ENCODE results near the gene SLC16A6.
"Not testable (repeated sequence)": the region's sequence is repeated elsewhere in the genome, so short reads cannot be mapped to it uniquely, and the experiment has no call there.

SLC16A6 gene, protein sequence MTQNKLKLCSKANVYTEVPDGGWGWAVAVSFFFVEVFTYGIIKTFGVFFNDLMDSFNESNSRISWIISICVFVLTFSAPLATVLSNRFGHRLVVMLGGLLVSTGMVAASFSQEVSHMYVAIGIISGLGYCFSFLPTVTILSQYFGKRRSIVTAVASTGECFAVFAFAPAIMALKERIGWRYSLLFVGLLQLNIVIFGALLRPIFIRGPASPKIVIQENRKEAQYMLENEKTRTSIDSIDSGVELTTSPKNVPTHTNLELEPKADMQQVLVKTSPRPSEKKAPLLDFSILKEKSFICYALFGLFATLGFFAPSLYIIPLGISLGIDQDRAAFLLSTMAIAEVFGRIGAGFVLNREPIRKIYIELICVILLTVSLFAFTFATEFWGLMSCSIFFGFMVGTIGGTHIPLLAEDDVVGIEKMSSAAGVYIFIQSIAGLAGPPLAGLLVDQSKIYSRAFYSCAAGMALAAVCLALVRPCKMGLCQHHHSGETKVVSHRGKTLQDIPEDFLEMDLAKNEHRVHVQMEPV

DNA sequence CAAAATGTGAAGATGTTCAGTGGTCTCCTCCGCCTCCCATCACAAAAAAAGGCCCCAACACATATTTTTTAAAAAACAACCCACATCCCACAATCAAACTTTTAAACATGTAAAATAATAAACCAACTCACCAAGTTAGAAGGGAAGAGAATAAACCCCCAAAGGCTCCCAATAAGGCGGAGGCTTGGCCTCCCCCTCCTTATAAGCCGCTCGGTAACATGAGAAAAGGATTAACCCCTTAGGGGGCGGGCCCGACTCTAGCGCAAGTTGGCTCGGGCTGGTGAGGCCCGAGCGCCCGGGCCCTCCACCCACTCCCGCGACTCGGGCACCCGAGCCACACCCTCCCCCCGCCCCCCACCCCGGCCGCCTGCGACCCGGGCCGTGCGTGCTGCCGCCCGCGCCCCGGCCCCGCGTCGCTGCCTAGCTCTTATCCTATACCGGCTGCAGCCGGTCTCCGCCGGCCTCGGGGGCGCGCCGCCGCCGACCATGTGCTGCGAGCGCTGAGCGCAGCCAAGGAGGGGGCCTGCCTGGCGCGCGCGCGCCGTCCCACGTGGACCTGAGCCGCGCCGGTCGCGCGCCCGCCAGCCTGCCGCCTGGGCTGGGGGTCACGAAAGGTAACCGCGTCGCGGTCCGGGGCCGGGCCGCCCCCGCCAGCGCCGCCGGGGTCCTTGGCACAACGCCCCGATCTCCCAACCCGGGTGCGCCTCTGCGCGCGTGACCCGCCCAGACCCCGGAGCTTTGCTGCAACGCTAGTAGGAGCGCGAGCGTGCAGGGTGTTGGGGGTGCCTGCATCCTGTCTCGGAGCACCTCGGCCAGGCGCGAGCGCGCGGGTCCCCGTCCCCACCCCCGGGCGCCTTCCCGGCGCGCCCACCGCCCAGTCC is at the start of gene SLC16A6, which contains the start of gene ARSG:
TSS of gene SLC16A6 (minus strand) at position 173 of the 881 bp plus-strand sequence. CDS start 12,807 bp downstream, outside the sequence.
TSS of gene ARSG (plus strand) at position 541 of the 881 bp plus-strand sequence. CDS start 15,999 bp downstream, outside the sequence.
- peak; percentile 73 for DNase-seq (ENCODE audit: low read depth)

DNA sequence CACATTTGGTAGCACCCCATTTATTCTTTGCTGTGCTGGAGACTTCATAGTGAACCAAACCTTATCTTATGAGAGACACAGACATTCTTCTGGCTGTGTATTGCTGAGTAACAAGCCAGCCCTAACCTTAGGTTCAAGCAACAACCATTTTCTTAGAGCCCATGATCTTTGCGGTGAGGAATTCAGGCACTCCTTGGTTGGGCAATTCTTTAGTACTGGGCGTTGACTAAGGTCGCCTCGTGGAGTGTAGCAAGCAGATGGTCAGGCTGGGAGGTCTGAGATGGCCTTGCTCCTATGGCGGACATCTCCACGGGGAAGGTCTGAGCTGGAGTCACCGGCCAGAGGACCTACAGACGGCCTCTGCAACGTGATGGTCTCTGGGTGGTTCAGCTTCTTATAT is 43.5 kb upstream of the SLC16A6 start:
- DNase-seq (ENCODE audit: low read depth) = no peak

DNA sequence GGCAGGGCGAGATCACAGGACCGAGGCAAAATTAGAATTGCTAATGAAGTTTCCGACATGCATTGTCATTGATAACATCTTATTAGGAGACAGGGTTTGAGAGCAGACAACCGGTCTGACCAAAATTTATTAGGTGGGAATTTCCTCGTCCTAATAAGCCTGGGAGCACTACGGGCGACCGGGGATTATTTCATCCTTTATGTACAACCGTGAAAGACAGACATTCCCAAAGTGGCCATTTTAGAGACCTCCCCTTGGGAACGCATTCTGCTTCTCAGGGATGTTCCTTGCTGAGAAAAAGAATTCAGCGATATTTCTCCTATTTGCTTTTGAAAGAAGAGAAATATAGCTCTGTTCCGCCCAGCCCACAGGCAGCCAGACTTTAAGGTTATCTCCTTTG is 41.0 kb upstream of the SLC16A6 start:
- not testable (repeated sequence) for DNase-seq (ENCODE audit: low read depth)

DNA sequence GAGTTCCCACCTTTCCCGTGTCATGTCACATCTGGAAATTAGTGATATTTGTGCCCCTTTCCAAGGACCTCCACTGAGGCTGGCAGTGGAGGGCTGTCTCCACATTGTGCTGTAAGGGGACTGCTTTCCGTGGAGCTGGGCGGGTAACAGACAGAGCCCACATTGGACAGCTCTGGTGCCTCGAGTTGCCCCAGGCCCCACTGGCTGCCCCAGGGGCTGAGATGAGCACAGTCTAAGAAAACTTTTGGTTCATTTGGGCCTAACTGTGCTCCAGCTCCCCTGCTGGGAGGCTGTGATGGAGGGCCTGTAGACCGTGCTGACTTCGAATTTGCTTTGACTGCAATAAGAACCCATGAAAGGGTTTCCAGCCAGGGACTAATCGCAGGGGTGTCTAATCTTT is 38.4 kb upstream of the SLC16A6 start:
- DNase-seq (ENCODE audit: low read depth) = no peak

DNA sequence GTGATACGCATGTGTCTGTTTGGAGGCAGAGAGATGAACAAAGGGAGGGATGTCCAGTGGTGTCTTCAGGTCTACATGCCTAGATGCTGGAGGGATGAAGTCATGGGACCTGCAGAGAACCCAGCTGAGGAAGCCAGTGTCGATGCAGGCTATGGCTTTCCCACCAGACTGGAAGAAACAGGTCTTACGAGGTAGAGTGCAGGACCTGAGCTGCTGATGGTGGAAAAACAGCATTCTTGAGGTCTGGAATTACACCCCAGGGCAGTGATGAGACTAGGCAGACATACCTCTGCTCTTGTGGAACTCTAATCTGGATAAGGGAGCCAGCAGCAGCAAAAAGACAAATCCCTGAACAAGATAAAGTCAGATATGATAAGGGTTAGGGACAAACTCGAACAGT is 37.7 kb upstream of the SLC16A6 start:
- no peak for DNase-seq (ENCODE audit: low read depth)

DNA sequence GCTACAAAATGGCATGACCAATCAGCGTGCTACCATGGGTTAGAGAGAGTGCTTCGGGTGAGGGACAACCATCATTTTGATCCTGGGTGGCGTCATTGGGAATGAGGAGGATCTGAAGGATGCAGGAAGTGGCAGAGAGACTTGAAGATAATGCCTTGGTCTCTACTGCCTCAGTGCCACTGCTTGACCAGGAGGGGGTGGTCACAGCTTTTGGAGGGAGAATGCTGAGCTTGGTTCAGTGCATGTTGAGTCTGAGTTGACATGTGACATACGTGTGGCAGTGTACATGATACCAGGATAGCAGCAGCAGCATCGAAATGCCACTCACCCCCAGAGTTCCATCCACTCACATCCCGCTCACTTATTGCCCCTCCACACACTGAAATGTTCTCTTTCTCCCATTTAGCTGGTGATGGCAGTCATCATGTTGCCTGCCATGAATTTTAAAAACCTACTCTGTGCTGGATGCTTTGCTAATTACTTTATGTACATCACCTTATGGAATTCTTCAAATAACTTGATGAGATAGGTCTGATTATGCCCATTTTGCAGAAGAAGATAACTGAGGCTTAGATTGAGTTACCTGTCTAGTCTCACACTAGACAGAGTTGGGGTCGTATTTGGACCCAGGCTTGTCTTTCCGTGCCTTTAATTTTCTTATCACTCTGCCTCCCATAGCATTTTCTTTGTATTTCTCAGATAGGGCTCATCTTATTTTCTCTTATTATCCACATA is 37.1 kb upstream of the SLC16A6 start:
- DNase-seq (ENCODE audit: low read depth) = no peak

DNA sequence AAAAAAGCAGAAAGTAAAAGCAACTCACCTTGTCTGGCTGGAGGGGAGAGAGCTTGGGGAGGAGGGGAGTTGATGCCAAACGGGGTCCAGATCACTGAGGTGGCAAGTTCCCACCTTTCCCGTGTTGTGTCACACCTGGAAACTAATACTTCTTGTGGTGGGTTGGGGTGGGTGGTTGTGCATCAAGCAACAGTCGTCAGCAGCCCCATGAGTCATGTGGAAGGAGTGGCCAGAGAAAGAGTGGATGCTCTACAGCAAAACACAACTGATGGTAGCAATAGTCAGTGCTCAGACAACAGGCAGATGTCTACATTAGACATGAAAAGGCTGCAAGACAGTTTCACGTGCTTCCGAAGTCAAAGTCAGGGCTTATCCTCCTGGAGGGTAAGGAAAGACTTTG is 35.8 kb upstream of the SLC16A6 start:
- DNase-seq (ENCODE audit: low read depth) = peak; percentile 22

DNA sequence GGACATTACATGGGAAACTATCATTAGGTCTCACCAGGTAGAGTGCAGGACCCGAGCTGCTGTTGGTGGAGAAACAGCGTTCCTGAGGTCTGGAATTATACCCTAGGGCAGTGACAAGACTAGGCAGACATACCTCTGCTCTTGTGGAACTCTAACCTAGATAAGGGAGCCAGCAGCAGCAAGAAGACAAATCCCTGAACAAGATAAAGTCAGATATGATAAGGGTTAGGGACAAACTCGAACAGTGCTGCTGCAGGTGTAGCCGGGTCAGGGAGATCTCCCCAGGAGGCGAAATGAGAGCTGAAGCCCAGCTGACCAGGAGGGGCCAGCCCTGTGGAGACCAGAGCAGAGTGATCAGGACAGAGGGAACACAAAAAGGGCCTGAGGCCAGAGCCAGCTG is 35.0 kb upstream of the SLC16A6 start:
- DNase-seq (ENCODE audit: low read depth) = no peak

DNA sequence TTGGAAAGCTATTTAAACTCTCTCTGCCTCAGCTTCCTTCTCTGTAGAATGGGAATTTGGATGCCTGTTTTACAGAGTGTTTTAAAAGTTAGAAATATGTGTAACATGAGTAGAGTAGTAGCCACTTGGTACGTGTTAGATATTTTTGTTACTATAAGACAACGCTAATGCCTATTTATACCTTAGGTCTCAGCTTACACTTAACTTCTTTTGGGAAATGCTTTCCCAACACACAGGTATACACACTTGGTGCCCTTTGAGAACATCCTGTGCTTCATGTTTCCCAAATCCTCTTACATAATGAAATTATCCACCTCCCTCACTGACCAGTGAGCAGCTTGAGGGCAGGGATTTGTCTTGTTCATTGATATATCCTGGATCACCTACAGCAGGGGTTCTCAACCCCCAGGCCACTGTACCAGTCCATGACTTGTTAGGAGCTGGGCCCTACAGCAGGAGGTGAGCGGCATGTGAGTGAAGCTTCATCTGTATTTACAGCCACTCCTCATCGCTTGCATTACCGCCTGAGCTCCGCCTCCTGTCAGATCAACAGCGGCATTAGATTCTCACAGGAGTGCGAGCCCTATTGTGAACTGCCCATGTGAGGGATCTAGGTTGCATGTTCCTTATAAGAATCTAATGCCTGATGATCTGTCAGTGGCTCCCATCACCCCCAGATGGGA is 33.9 kb upstream of the SLC16A6 start:
- DNase-seq (ENCODE audit: low read depth) = no peak

DNA sequence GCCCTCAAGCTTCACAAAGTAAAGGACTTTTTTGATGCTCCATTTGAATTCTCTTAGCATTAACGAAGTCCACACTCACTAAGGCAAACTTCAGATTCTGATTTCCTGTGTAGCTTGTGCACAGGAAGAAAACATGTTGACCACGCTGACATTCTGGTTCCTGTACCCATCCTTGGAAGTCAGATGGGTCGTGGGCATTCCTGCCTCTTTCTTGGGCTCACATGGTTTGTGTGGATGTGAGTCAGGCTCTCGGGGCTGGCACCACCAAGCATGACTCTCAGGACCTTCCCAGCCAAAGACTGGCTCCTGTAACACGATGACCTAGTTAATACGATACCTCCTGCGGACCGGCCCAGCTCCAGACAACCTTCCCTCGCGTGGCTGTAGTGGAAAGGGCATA is 33.2 kb upstream of the SLC16A6 start:
- DNase-seq (ENCODE audit: low read depth) = no peak

DNA sequence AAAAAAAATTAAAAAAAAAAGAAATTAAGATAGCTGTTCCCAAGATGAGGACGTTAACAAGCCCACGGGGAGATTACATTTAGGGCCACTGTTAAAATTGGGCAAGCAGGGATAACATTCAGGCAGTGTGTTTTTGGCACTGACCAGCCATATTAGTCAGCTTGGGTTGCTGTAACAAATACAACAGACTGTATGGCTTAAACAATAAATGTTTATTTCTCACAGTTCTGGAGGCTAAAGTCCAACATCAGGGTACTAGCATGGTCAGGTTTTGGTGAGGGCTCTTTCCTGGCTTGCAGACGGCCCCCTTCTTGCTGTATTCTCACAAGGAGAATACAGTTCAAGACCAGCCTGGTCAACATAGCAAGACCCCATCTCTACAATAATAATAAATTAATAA is 31.7 kb upstream of the SLC16A6 start:
- no peak for DNase-seq (ENCODE audit: low read depth)

DNA sequence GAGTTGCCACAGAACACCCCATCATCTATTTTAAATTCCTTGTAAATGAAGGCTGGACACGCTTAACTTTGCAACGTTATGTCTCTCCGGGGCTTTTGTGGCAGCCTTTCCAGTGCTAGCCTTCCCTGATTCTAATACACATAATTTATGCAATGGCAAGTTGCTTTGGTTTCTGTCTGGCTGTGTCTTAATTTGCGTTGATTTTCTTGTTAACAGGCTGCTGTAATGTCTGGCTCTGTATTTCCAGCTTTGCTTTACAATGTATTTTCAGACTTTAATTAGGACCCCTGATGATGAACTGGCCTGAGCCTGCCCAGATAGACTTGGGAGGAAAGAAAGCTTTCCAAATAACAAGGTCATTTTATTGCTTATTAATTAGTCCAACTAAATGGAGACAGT is 30.6 kb upstream of the SLC16A6 start:
- DNase-seq (ENCODE audit: low read depth) = no peak

DNA sequence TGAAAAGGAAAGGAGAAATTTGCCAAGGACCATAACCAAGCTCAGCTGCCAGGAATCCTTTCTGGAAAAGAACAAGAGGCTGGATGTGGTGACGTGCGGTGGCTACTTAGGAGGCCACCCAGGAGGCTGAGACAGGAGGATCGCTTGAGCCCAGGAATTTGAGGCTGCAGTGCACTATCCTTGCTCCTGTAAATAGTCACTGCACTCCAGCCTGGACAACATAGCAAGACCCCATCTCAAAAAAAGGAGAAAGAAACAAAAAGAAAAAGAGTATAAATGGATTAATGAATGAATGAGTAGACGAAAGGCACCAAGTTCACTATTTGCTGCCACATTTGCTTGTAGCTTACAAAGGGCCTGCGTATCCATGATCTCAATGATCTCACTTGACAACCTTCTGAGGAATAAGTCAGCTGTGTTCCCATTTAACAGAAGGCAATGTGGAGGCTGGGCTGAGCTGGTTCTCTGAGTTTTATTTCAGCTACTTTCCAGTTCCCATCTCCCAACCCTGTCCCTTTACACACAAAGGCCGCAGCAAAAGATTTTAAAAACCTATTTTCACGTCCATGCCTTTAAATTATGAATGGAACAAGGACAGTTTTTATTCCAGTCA is 30.1 kb upstream of the SLC16A6 start:
- no peak for DNase-seq (ENCODE audit: low read depth)

DNA sequence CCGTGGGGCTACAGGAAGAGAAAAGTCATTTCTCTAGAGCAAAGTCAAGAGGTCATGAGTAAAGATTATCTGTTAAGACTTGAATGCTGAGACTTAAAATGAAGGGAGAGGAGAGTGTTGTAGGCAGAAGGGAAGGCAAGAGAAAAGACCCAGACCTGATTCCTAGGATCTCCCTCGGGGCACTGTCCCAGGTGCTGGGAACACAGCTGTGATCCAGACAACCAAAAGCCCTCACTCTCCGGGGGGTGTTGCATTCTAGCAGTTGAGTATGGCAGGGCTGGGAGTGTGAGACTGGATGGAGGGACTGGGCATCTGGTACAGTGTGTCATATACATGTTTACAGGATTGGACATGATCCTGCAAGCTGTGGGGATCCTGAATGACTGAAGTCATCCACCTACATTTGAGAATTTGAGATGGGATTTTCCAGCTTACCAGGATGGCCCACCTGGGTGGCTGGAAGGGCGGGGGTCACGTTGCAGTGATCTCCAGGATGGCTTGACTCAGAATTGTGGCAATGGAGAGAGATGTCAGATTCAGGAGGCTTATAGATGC is 29.5 kb upstream of the SLC16A6 start:
- no peak for DNase-seq (ENCODE audit: low read depth)

DNA sequence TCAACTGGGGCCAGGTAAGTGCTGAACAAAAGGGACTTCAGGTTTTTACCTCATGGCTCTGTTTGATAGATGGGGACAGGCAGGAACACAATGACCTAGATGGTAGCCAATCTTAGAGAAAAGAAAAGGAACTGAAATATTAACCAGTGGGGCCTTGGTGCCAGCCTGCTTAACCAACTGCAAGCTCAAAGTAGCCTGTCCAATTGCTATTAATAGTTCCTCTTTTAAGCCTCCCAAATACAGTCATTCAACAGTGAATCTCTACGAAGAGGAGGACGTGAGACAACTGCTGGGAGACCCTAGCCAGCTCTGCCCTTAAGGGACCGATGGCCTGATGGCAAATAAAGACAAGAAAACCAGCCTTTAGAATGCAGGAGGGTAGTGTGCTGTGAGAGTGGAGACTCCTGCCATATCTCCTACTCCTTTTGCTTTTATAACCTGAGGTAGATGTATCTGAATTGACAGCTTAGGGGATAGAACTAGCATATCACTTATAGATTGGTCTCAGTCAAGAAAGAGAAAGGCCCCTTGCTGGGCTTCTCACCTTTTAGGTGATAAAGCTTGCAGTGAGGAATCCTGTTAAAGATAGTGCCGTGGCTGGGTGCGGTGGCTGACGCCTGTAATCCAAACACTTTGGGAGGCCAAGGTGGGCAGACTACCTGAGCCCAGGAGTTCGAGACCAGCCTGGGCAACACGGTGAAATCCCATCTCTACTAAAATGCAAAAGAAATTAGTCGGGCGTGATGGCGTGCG is 28.7 kb upstream of the SLC16A6 start:
- no peak for DNase-seq (ENCODE audit: low read depth)

DNA sequence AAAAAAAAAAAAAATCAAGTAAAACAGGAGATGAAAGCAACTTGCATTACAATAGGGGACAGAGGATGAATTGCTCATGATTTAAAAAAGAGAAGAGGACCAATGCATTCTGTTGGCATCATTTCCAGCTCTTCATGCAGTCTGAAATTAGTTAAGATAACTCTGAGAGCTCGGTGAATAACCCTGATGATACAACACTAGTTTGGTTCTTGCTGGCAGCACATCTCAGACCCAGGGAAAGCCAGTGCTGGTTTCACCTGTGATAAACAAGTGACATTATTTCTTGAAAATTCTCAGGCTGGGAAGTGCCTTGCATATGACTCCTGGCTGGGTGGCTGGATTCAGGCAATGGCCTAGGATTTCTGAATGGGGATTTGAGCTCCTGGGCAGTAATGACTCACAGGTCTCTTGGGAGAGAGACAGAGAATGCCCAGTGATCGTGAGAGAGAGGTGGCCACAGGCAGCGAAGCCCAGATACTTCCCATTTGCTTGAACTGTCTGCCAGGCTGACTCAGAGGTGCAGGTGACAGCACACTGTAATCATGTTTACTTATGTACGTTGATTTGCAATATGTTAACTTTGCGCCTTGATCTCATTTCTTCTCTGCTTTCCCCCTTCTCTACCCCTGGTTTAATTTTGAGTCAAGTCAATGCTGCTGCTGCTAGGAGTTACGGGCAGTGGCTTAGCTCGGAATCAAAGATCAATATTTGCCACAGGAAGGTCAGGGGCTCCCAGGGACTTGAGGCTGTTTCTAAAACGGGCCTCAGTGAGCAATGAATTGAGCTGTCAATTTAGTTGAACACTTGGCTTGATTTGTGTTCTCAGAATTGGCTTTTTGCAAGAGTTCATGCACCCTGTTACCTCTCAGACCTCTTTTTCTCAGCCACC is 27.4 kb upstream of the SLC16A6 start:
- DNase-seq (ENCODE audit: low read depth) = no peak

DNA sequence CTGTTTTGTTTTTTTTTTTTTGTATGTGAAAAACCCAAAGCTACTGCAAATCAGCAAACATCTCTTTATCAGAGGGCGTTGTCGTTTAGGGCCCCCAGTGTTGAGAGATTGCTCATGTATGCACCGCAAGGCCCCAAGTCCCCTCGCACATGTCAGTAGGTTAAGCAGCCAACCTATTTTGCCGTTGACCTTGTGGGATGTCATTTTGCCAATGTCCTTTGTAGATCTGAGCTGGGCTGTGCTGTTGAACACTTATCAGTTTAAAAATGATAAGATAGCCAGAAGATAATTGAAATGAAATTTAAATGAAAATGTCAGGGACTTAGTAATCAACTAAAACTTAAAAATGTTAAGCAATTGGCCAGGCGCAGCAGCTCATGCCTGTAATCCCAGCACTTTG is 26.5 kb upstream of the SLC16A6 start:
- no peak for DNase-seq (ENCODE audit: low read depth)

DNA sequence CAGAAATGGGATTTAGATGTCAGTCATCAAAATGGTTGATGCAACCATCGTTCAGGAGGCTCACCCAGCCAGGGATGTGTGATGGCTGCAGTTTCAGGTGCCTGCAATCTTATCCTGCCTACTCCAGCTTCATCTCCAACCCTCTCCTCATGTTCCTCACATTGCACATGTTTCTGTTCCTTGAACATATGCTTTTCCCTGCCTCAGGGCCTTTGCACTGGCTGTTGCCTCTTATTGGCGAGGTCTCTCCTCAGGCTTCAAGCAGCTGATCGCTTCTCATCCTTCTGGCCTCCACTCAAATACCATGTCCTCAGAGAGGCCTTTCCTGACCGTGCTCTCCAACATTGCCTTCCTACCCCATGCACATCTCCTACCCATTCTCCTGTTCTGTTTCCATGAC is 25.0 kb upstream of the SLC16A6 start:
- no peak for DNase-seq (ENCODE audit: low read depth)
